Activated CD8-positive, alpha-beta memory T cell treated with anti-CD3 and anti-CD28 coated beads, Interleukin-2, amount 50 U/mL, for 4 hours (primary cell): ENCODE results near the gene CACNA1C.

Source experiments
- DNase-seq: peaks from one replicate; pipeline ENCODE4 v3.0.0-alpha.2; 2020

Gene CACNA1C

DNA sequence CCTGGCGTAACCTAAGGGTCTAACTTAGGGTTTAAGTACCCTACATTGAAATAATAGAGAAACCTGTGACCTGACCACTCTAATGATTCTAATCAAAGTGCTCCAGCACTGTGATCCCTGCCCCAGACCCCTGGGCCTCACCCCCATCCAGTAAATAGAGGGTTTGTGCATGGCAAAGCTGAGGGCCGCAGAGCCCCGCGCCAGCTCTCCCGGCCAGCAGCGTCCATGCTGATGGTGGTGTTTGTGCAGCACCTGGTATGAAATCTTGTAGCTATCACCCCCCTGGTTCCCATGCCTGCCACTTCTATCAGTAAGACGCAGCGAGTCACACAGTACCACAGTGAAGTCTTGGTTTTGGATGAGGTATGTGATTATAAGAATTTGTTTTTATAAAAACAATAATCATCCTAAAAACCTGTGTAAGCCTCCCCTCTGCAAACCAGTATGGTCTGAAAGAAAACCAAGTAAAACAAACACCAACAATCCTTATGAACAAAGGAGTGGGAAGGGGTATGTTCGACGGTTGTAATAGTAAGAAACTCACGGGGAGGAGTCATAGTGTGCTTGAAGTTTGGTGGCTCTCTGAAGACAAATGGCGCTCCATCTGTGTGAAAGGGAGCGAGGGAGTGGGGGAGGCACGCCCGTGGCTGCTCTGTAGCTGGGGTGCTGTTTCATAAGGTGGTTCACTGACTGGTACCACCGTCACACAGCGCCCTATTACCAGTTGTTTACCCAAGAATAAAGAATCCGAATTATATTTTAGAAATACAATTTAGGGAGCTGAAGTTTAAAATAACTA, 156.2 kb downstream of the CACNA1C start:
- DNase-seq, result no peak

DNA sequence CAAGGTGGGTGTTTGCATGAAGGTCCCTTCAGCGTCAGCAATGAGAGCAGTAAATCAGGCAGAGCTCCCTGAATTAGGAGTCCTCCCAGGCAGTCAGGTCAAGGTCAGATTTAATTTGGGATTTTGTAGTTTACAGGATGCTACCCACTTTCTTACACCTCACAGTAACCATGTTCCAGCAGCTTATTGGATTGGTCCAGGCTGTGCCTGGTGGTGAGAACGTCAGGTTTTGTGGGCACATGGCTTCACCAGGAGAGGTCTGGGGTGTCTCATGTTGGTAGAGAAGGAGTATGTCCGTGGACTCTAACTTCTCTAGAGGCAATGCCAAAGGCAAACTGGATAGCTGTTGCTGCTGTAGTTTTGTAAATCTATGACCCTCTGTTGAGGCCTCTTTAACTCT, 158.3 kb downstream of the CACNA1C start:
- DNase-seq, result no peak

DNA sequence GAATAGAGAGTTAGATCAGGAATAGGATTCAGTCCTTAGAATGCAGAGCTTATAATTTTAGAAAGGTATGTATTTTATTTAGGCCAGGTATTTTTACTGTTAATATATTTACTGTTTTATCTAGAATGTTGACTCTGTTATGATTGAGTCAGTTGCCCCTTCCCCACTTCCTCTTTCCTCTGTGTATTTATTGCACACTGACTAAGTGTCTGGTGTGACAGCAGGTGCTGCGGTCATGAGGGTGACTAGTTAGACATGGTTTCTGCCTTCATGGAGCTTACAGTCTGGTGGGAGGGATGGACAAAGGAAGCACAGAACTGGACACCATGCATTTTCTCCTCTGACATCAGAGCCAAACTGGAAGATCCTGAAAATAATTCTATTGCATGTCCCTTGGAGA, 159.8 kb downstream of the CACNA1C start:
- DNase-seq, result no peak

- DNase-seq, result no peak
Observed at GRCh38 chr12:2212971-2213869, 160.4 kb downstream of the CACNA1C start.

GRCh38 chr12:2214411-2214810, 161.6 kb downstream of the CACNA1C start:
- DNase-seq, result no peak

DNA sequence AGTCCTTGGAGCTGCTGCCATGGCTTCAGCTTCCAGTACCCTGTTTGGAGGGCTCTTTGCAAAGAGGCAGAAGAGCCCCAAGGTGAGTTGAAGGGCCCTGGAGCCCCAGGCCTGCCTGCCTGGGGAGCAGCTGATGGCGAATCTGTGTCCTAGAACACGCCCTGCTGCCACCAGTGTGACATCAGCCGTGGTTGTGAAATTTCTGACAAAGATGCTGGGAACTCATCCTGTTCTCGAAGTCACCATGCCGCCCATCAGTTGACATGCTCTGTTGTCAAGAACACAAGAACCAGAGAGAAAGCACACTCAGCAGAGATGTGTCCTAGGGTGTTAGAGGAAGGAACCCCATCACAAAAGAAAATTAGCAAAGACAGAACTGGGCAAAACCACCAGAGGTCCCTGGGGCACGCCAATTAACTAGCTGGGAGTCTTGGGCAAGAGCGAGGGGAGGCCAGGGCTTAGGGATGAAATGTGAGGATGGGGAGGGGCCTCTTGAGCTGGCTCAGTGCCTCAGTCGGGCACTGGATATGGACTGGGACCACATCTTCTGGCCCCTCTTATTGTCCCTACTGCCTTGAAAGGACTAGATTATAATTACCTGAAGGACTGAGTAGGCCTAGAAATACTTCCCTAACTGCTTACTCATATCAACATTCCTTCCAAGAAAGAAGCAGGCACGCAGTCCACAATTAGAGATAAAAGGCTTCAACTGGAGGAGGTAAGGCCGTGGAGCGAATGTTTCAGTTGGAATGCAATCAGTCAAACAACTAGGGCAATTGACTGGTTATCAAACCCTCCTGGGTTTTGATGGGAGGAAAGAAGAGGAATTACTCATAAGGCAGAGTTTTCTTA, 163.1 kb downstream of the CACNA1C start:
- DNase-seq, result no peak

DNA sequence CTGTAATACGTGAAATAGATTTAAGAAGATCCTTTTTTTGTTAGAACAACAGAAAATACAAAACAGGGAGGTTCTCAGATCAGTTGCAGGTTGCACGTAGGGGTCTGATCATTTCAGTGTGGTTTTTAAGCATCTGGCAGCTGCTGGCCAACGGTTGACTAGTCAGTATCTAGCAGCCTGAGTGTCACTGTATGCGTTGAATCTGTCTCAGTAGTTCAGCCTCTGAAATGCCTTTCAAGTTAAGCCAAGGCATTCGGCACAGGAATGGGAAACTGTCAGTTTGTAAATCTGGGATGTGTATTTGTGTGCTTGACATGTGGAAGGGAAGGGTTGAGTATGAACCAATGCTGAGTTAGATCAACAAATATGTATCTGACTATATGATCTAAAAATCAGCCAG, 165.9 kb downstream of the CACNA1C start:
- DNase-seq, result no peak

DNA sequence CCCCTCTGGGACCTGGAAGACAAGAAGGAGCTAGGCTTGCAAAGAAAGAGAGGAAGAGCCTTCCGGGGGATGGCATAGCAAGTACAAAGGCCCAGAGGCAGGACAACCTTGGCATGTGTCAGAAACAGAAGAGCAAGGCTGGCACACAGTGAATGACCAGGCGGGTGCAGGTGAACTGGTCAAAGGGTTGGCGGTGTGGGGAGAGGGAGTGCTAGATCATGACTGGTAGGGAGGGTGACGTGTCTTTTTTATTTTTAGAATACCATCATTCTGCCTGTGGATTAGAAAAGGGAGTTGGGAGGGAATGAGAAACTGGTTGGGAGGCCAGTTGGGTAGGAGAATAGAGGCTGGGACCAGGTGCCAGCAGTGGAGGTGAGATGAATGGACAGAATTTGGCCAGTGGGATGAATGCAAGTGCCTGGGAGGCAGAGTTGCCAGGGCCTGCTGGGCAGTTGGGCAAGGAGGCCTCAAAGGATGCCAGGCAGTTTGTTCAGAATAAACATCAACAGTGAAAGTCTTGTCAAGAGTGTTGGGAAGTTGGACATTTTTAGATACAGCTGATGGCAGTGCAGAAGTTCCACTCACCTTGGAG, 168.3 kb downstream of the CACNA1C start:
- DNase-seq, result no peak

DNA sequence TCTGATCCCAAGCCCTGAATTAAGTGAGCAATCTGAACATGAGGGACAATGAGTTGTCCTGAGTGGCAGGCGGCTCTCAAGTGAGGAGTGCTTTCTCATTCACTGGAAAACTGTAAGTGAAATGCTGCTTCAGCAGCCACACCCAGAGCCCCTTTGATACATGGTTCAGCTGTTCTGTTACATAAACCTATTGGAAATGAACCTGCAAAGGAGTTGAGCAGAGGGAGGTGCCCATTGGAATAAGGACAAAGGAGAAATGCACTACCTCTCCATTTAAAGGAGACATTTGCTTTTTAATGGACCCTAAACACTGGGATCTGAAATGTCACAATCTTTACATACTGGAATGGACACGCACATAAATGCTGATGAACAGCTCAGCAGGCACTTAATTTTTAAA, 169.9 kb downstream of the CACNA1C start:
- no peak for DNase-seq

- no peak for DNase-seq
Observed at GRCh38 chr12:2224961-2225360, 172.2 kb downstream of the CACNA1C start.

- DNase-seq, result no peak
Observed at GRCh38 chr12:2225696-2226095, 172.9 kb downstream of the CACNA1C start.

- DNase-seq, result no peak
Observed at GRCh38 chr12:2226641-2227040, 173.9 kb downstream of the CACNA1C start.

- no peak for DNase-seq
Observed at GRCh38 chr12:2227360-2227759, 174.6 kb downstream of the CACNA1C start.

- DNase-seq, result no peak
Observed at GRCh38 chr12:2228535-2228934, 175.7 kb downstream of the CACNA1C start.

DNA sequence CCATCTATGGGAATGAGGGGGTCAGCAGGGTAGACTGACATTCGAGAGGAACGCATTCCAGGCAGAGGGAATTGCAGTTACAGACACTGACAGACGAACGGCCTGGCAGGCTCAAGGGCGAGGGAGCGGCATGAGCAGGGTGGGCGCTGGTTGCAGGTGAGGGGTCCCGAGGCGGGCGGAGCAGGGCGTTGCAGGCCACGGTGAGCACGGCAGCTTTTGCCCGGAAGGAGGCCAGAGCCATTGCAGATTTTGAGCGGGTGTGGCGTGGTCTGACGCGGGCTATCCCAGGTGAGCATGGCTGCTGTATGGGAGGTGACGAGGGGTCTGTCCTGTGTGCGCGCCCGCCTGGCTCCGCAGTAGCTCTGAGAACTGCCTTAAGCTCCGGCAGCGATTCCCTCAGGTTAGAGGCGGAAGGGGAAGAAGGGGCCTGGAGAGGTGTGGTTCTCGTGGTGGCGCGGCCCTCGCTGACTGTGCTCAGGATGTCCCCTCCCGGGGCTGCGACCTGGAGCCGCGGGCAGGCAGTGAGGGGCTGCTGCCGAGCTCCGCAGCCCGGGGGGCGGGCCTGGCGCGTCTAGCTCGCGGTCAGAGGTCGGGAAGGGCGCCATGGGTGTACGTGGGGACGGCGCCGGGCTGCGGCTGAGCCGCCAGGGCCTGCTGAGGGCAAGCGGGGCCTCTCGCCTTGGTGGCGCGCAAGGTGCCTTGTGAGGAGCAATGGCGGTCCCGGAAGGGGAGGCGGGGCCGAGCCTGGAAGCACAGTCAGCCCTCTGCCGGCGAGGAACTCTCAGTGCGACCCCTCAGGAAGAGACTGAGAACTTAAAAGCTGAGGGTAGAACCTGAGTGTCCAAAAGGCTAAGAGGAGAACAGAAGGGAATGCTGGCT, 177.1 kb downstream of the CACNA1C start:
- no peak for DNase-seq

DNA sequence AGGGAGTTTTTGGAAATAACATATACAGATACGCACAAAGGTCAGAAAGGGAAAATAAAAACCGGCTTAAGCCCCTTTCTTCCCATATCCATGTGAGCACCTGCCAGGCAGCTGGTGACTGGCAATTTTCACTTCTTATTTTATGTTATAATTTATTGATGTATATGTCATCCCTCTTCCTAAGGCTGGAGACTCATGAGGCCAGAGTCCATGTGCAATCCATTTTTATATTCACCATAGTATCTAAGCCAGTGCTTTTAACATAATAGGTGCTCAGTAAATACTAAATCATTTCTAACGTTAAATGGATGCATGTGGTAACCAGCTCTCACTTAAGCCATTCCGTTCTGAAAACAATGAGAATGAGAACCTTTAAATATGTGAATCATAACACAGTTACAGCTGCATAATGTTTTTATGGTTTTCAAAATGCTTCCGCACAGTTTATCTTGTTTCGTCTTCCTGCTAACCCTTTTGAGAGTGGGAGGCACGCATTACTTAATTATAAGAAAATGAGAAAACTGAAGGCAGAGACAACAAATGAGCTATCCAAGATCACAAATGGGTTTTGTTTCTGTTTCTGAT, 178.3 kb downstream of the CACNA1C start:
- no peak for DNase-seq

DNA sequence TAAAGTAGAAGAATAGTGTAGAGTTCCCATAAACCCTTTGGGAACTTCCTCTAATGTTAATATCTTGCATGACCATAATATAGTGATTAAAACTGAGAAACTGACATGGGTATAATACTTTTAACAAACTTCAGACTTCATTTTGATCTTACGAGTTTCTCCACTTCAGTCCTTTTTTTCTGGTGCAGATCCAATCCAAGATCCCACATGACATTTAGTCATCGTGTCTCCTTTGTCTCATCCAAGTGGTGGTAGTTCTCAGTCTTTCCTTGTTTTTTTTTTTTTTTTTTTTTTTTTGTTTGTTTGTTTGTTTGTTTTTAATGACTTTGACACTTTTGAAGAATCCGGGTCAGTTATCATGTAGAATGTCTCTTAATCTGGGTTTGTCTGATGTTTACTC, 179.2 kb downstream of the CACNA1C start:
- no peak for DNase-seq

DNA sequence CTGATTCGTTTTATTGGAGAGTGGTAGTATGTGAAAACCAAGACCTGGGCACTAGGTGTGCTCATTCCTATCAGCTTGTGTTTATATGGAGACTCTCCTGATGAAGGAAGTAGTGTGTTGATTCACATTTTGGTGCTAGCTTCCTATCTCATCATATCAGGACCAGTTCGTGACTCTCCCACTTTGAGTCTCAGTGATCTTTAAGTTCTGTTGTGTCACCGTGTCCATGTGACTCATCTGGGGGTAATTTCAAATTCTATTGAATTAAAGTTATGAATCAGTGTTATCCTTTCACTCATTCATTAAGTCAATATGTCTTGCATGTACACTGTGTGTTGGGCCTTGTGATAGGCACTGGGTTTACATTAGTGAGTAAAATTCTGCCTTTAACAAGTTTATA, 180.2 kb downstream of the CACNA1C start:
- no peak for DNase-seq

DNA sequence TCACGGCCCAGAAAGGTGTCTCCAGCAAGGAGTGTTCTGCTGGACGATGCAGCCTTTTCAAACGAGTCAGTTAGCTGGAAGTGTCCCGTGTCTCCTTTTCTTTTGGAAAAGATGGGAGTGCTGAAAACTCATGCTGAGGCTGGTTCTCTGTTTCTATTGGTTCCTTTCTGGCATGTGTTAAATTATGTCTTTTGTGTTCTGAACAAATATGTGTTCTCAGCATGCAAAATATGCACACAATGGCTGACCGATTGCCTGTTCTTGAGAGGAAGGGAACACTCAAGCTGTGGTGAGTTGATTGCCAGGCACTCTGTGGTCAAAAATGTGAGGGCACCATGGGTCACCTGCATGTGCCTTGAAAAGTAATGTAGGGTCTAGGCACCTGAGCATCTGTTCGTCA, 181.3 kb downstream of the CACNA1C start:
- no peak for DNase-seq

GRCh38 chr12:2234646-2235350, 182.0 kb downstream of the CACNA1C start:
- DNase-seq, result no peak
